HepG2 (cell line): ENCODE data around the gene CLDND2.

Experiments
- CHD2 ChIP-seq: IDR thresholded peaks from 2 replicates; pipeline ENCODE4 v1.6.1; 2011; ENCODE audit warnings: low read depth, low read length, improper control_type of control experiment
- NAIF1 ChIP-seq: sonication (generic); formaldehyde crosslinking; IDR thresholded peaks from 2 replicates; pipeline ENCODE4 v1.5.0; 2020; ENCODE audit warnings: mild to moderate bottlenecking, missing genetic modification reagents, borderline replicate concordance
- PPARG ChIP-seq: conservative IDR thresholded peaks from 2 replicates; pipeline ENCODE4 v1.6.1; 2016; ENCODE audit warnings: missing biosample characterization, missing genetic modification reagents

GRCh38 chr19:51371186-51371690 is 2.4 kb upstream of the CLDND2 start:
- TF ChIP-seq NAIF1 (CRISPR knock-in tag) (no peak), PPARG (no peak), CHD2 (no peak)
